CD4-positive, CD25-positive, alpha-beta regulatory T cell (primary cell): ENCODE results near the gene TUFT1. TPM values are rescaled to one million over a fixed set of nuclear protein-coding genes. Genes with fewer than 3 reads are reported as not detected.
A peak's percentile ranks its signal among the peaks of the same experiment; 100 is the strongest.

ENCODE experiments used
- ATAC-seq, 2 donors: fragments of 150-1000 bp; cut with Tn5 transposase; one replicate each; pipeline ENCODE4 v1.10.0; 2021; ENCODE audit warnings: low read depth in 2 of 2, moderate number of reproducible peaks in 2 of 2, moderate library complexity in 1 of 2
- DNase-seq, 3 donors: peaks; one replicate each; pipeline versions ENCODE4 v3.0.0 to v3.0.0-alpha.2; 2012 to 2022; ENCODE audit warnings: mixed read lengths in 1 of 3
- H3K27ac ChIP-seq: one replicate; pipeline ENCODE4 v1.7.0; 2013; ENCODE audit warnings: mild to moderate bottlenecking, low read length; ENCODE audit not compliant: insufficient read depth, poor library complexity, severe bottlenecking
- H3K27me3 ChIP-seq: one replicate; pipeline ENCODE4 v1.7.0; 2013; ENCODE audit warnings: low read length; ENCODE audit not compliant: control insufficient read depth, insufficient read depth
- H3K36me3 ChIP-seq: one replicate; pipeline ENCODE4 v1.7.0; 2013; ENCODE audit warnings: mild to moderate bottlenecking, low read length, moderate library complexity; ENCODE audit not compliant: control insufficient read depth, insufficient read depth
- H3K4me1 ChIP-seq: 2 replicates; pipeline ENCODE4 v1.7.0; 2013; ENCODE audit warnings: mild to moderate bottlenecking, low read length; ENCODE audit not compliant: insufficient read depth, control insufficient read depth, poor library complexity, severe bottlenecking
- H3K4me3 ChIP-seq: one replicate; pipeline ENCODE4 v1.7.0; 2013; ENCODE audit warnings: low read depth, mild to moderate bottlenecking, low read length, moderate library complexity
- H3K9me3 ChIP-seq, 2 experiments: 1 replicate in 1 of 2; 2 replicates in 1 of 2; pipeline ENCODE4 v1.7.0; 2013; ENCODE audit warnings: low read length in 2 of 2, mild to moderate bottlenecking in 1 of 2, moderate library complexity in 1 of 2; ENCODE audit not compliant: control insufficient read depth in 2 of 2
- H3K27ac Mint-ChIP-seq, 3 donors: one replicate each; pipeline ENCODE4 v1.8.0; 2020 to 2022; ENCODE audit warnings: mild to moderate bottlenecking in 3 of 3, mixed read lengths in 3 of 3, moderate library complexity in 2 of 3
- H3K27me3 Mint-ChIP-seq: one replicate; pipeline ENCODE4 v1.8.0; 2022; ENCODE audit warnings: mild to moderate bottlenecking, mixed read lengths
- H3K36me3 Mint-ChIP-seq: one replicate; pipeline ENCODE4 v1.8.0; 2020; ENCODE audit warnings: mixed read lengths
- H3K4me1 Mint-ChIP-seq, 4 donors: one replicate each; pipeline ENCODE4 v1.8.0; 2020 to 2022; ENCODE audit warnings: mixed read lengths in 4 of 4, mild to moderate bottlenecking in 1 of 4
- H3K4me3 Mint-ChIP-seq, 4 donors: one replicate each; pipeline ENCODE4 v1.8.0; 2020 to 2022; ENCODE audit warnings: mild to moderate bottlenecking in 4 of 4, mixed read lengths in 4 of 4, moderate library complexity in 3 of 4
- H3K9me3 Mint-ChIP-seq, 7 donors: one replicate each; pipeline ENCODE4 v1.8.0; 2020 to 2022; ENCODE audit warnings: mixed read lengths in 7 of 7, mild to moderate bottlenecking in 3 of 7, moderate library complexity in 2 of 7
- polyA plus RNA-seq, 4 donors: library from polyadenylated mRNA; unstranded; fragments of 300-500 nt; fragmentation: Illumina TruSeq; gene quantifications; one replicate each; pipeline ENCODE4 v1.2.3, GENCODE V29; 2021
- total RNA-seq: library from RNA; stranded (reverse); gene quantifications from one replicate; pipeline ENCODE4 v1.2.3, GENCODE V29; 2022

TUFT1 gene
- total and polyA plus RNA-seq, 5 donors from 2014 or later = 10.2 to 13.6 (median 13.3) TPM

GRCh38 chr1:151556052-151556451 is 15.9 kb downstream of the TUFT1 start:
- no peaks in the 10 kb centered on the region for H3K9me3 Mint-ChIP-seq
- Histone ChIP-seq H3K27ac (no peak overlapping the region), H3K36me3 (no peaks in the 10 kb centered on the region), H3K4me1 (no peaks in the 10 kb centered on the region), H3K27me3 (no peaks in the 10 kb centered on the region), H3K4me3 (no peak overlapping the region), H3K9me3 (no peaks in the 10 kb centered on the region)
- peaks cover 4% of the 10 kb centered on the region for H3K27me3 Mint-ChIP-seq
- peaks cover 11% of the 10 kb centered on the region for H3K36me3 Mint-ChIP-seq
- no peak overlapping the region for H3K27ac Mint-ChIP-seq
- peaks cover 0 to 7% (median 2%) of the 10 kb centered on the region in 4 donors for H3K4me1 Mint-ChIP-seq
- ATAC-seq = no peak
- no peak overlapping the region for H3K4me3 Mint-ChIP-seq
- no peak for DNase-seq

GRCh38 chr1:151562661-151563060 is 22.6 kb downstream of the TUFT1 start:
- Mint-ChIP-seq H3K9me3 (no peaks in the 10 kb centered on the region), H3K4me3 (no peak overlapping the region), H3K4me1 (peaks cover 0 to 3% (median 0%) of the 10 kb centered on the region in 4 donors), H3K27ac (no peak overlapping the region), H3K36me3 (peaks cover 40% of the 10 kb centered on the region), H3K27me3 (no peaks in the 10 kb centered on the region)
- H3K36me3 ChIP-seq = peaks cover 8% of the 10 kb centered on the region
- no peaks in the 10 kb centered on the region for H3K4me1 ChIP-seq
- DNase-seq (no peak), ATAC-seq (no peak)
- no peak overlapping the region for H3K27ac ChIP-seq
- no peaks in the 10 kb centered on the region for H3K9me3 ChIP-seq
- H3K27me3 ChIP-seq = no peaks in the 10 kb centered on the region
- H3K4me3 ChIP-seq = no peak overlapping the region

- H3K27me3 Mint-ChIP-seq = no peaks in the 10 kb centered on the region
- H3K27ac Mint-ChIP-seq = no peak overlapping the region
- Histone ChIP-seq H3K27me3 (no peaks in the 10 kb centered on the region), H3K4me3 (no peak overlapping the region), H3K4me1 (no peaks in the 10 kb centered on the region), H3K36me3 (peaks cover 8% of the 10 kb centered on the region), H3K9me3 (no peaks in the 10 kb centered on the region), H3K27ac (no peak overlapping the region)
- DNase-seq (no peak), ATAC-seq (no peak)
- H3K4me1 Mint-ChIP-seq = peaks cover 3 to 5% (median 5%) of the 10 kb centered on the region in 4 donors
- peaks cover 39% of the 10 kb centered on the region for H3K36me3 Mint-ChIP-seq
- no peak overlapping the region for H3K4me3 Mint-ChIP-seq
- H3K9me3 Mint-ChIP-seq = no peaks in the 10 kb centered on the region
Observed at GRCh38 chr1:151563376-151563775, 23.3 kb downstream of the TUFT1 start.

- H3K4me3 Mint-ChIP-seq = no peak overlapping the region
- peaks cover 28% of the 10 kb centered on the region for H3K36me3 Mint-ChIP-seq
Observed at GRCh38 chr1:151565502-151566189, 25.5 kb downstream of the TUFT1 start.

GRCh38 chr1:151568626-151569088 is 28.5 kb downstream of the TUFT1 start:
- no peaks in the 10 kb centered on the region for H3K9me3 ChIP-seq
- peak overlapping the region; percentile 50 for H3K27ac ChIP-seq
- H3K27me3 Mint-ChIP-seq = no peaks in the 10 kb centered on the region
- H3K36me3 Mint-ChIP-seq = peaks cover 28% of the 10 kb centered on the region
- ATAC-seq (peak; percentile 87 to 88), DNase-seq (peak in 2 of 3 donors; percentile 52 to 67)
- H3K4me1 Mint-ChIP-seq = peaks cover 6 to 19% (median 10%) of the 10 kb centered on the region in 4 donors
- H3K27me3 ChIP-seq = no peaks in the 10 kb centered on the region
- H3K9me3 Mint-ChIP-seq = no peaks in the 10 kb centered on the region
- peak overlapping the region in 2 of 4 donors; percentile 4 to 42 for H3K4me3 Mint-ChIP-seq
- H3K4me1 ChIP-seq = peaks cover 9% of the 10 kb centered on the region
- H3K36me3 ChIP-seq = peaks cover 8% of the 10 kb centered on the region
- peak overlapping the region; percentile 2 to 41 (median 8) for H3K27ac Mint-ChIP-seq
- no peak overlapping the region for H3K4me3 ChIP-seq

More at GRCh38 chr1:151565502-151566189, 25.5 kb downstream of the TUFT1 start:
- no peak for DNase-seq
- H3K36me3 ChIP-seq = peaks cover 8% of the 10 kb centered on the region
- Mint-ChIP-seq H3K9me3 (no peaks in the 10 kb centered on the region), H3K27ac (no peak overlapping the region), H3K27me3 (no peaks in the 10 kb centered on the region), H3K4me1 (peaks cover 6 to 19% (median 10%) of the 10 kb centered on the region in 4 donors)
- no peaks in the 10 kb centered on the region for H3K27me3 ChIP-seq
- H3K27ac ChIP-seq = no peak overlapping the region
- peaks cover 9% of the 10 kb centered on the region for H3K4me1 ChIP-seq
- no peaks in the 10 kb centered on the region for H3K9me3 ChIP-seq
- no peak for ATAC-seq
- H3K4me3 ChIP-seq = no peak overlapping the region

GRCh38 chr1:151570819-151571218 is 30.7 kb downstream of the TUFT1 start:
- Histone ChIP-seq H3K27me3 (no peaks in the 10 kb centered on the region), H3K36me3 (peaks cover 9% of the 10 kb centered on the region), H3K4me1 (peaks cover 9% of the 10 kb centered on the region), H3K9me3 (no peaks in the 10 kb centered on the region), H3K4me3 (no peak overlapping the region), H3K27ac (no peak overlapping the region)
- Mint-ChIP-seq H3K4me1 (peaks cover 6 to 23% (median 12%) of the 10 kb centered on the region in 4 donors), H3K27me3 (no peaks in the 10 kb centered on the region), H3K4me3 (no peak overlapping the region), H3K36me3 (peaks cover 23% of the 10 kb centered on the region), H3K27ac (no peak overlapping the region), H3K9me3 (no peaks in the 10 kb centered on the region)
- ATAC-seq (no peak), DNase-seq (no peak)

GRCh38 chr1:151574575-151575529 is 34.7 kb downstream of the TUFT1 start:
- Mint-ChIP-seq H3K4me3 (no peak overlapping the region), H3K27me3 (no peaks in the 10 kb centered on the region), H3K36me3 (peaks cover 31% of the 10 kb centered on the region), H3K9me3 (no peaks in the 10 kb centered on the region), H3K4me1 (peaks cover 0 to 6% (median 2%) of the 10 kb centered on the region in 4 donors), H3K27ac (peak overlapping the region in 1 of 3 donors; percentile 32)
- no peaks in the 10 kb centered on the region for H3K4me1 ChIP-seq
- H3K36me3 ChIP-seq = peaks cover 20% of the 10 kb centered on the region
- H3K27me3 ChIP-seq = no peaks in the 10 kb centered on the region
- no peaks in the 10 kb centered on the region for H3K9me3 ChIP-seq
- DNase-seq = peak in 1 of 3 donors; percentile 35
- no peak for ATAC-seq
- no peak overlapping the region for H3K4me3 ChIP-seq
- no peak overlapping the region for H3K27ac ChIP-seq
